Activated CD4-positive, alpha-beta T cell treated with anti-CD3 and anti-CD28 coated beads, Interleukin-2, amount 50 U/mL, for 24 hours (primary cell): ENCODE results near the gene GPR162.
"Not testable (repeated sequence)": the region's sequence is repeated elsewhere in the genome, so short reads cannot be mapped to it uniquely, and the experiment has no call there.

Source experiments
- DNase-seq, 2 donors: peaks; one replicate each; pipeline ENCODE4 v3.0.0-alpha.2; 2020; ENCODE audit warnings: low read depth in 1 of 2, low spot score in 1 of 2

GPR162 gene

DNA sequence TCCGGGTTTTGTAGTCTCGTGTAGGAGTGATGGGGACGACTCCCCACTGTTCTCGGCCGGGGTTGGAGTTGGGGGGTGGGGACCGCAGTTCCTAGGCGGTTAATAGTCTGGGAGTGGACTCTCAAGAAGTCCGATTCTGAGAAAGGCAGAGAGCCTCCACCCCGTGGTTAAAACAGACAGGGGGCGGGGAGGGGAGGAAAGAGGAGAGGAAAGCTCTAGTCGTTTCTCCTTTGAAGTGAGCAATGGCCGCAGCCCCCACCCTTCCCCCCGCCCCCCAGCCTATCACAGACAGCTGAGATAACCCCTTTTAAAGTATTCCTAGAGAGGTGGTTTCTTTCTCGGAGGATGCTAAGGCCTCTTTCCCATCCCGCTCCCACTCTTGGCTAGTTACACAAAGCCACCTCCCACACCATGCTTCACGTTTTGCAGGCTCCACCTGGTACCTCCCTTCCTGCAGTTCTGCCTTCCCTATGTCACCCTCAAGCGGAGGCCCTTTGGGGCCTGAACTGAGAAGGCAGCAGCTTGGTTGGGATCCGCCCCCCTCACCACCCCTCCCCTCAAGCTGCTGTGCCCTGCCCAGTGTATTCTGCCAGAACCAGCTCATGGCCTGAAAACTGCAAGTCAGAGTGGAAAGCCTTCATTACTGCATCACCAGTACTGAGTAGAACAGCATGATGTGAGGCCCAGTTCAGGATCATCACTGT, 31.2 kb downstream of the GPR162 start:
- DNase-seq: peak; percentile 54 to 72

DNA sequence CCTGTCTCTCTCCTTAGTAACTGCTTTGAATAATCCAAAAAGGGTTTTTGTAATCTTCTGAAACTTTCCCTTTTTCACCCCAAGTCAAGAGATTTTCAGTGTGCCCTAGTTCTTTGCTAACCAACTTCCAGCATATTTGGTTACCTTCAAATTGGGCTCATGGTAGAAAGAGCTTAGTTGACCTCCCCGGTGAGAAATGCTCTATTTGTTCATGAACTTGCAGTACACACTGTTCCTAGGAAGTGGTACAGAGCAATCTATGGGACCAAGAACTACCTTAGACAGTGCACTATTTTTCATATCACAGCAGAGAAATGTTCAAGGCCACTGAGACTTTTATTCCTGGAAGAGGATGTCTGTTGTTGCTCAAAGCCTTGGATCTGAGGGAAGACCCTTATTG, 32.0 kb downstream of the GPR162 start:
- DNase-seq: no peak

GRCh38 chr12:6854036-6854435, 32.4 kb downstream of the GPR162 start:
- DNase-seq: no peak

- no peak for DNase-seq
Observed at GRCh38 chr12:6855322-6855721, 33.7 kb downstream of the GPR162 start.

DNA sequence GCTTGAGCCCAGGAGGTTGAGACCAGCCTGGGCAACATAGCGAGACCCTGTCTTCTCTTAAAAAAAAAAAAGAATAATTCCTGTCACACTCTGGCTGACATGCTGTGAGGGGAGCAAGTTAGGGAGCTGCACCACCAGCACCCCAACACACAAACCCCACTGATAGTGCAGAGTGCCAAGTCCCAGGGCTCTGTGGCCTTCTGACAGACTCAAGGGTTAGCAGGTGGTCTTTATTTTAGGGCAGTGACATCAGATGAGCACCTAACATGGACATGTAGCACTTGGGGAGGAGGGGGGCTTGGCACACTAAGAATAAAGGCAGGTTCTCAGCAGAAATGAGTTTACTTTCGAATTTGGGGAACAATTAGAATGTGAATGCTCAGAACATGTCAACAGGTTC, 37.2 kb downstream of the GPR162 start:
- DNase-seq: no peak

DNA sequence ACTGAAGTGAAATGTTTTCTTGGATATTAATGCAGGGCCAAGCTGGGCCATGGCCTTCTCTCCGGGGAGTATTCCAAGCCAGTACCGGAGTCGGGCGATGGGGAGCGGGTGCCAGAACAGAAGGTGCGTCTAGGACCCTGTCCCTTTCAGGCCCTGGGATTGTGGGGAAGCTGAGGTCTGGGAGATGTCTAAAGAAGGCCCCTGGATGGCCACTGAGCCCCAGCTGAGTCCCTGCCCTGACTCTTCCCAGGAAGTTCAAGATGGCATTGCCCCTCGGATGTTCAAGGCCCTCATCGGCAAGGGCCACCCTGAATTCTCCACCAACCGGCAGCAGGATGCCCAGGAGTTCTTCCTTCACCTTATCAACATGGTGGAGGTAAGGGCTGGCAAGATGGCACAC, 38.5 kb downstream of the GPR162 start:
- DNase-seq: no peak

DNA sequence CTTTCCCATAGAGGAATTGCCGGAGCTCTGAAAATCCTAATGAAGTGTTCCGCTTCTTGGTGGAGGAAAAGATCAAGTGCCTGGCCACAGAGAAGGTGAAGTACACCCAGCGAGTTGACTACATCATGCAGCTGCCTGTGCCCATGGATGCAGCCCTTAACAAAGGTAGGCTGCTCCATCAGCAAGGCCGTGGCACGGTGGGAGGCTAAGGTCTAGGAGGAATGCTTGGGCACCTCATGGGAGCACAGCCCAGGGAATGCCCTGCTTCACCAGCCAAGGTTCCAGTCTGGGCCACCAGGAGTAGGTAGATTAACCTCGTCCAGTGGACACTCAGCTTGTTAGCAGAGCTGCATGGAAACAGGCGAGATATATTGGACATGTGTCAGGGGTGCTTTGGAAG, 39.3 kb downstream of the GPR162 start:
- DNase-seq: no peak

DNA sequence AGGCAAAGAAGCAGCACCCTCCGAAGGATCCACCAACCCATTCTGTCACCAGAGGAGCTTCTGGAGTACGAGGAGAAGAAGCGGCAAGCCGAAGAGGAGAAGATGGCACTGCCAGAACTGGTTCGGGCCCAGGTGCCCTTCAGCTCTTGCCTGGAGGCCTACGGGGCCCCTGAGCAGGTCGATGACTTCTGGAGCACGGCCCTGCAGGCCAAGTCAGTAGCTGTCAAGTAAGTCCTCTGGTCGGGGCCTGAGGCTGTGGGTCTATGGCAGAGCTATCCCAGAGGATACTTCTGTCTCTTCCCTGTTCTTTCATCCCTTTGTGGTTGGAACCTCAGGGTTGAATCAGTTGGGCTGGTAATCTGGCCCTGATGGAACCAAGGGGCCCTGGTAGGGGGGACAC, 39.8 kb downstream of the GPR162 start:
- no peak for DNase-seq

DNA sequence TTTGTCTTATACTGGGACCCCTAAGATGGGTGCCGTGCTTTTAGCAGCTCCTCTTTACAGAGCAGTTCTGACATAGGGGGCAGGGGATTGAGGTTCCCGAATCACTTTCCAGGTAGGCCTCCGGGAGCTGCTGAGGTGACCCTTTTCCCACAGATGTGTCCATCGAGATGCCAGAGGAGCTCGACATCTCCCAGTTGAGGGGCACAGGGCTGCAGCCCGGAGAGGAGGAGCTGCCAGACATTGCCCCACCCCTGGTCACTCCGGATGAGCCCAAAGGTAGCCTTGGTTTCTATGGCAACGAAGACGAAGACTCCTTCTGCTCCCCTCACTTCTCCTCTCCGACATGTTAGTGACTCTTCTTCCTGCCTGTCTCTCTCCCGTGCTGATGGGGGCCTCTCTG, 41.4 kb downstream of the GPR162 start:
- no peak for DNase-seq

DNA sequence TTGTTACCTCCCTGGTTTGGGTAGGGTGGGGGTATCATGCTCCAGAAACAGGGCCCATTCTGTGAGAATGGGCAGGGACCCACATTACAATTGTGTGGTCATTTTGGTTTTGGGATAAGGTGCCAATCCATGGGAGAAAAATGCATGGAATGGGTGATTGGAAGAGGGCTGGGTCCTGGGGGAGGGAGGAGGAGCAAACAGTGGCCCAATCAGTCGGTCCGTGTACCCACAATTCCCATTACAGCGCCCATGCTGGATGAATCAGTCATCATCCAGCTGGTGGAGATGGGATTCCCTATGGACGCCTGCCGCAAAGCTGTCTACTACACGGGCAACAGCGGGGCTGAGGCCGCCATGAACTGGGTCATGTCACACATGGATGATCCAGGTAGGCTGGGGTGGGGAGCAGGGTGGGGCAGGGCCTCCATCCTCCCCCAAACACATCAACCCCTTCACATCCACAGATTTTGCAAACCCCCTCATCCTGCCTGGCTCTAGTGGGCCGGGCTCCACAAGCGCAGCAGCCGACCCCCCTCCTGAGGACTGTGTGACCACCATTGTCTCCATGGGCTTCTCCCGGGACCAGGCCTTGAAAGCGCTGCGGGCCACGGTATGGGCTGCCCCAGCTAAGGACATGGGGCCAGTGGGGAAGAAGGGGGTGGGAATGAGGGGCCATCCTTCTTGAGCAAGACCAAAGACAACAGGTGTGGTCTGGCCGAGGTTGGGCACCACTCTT, 42.1 kb downstream of the GPR162 start:
- no peak for DNase-seq

- not testable (repeated sequence) for DNase-seq
Observed at GRCh38 chr12:6865307-6865706, 43.7 kb downstream of the GPR162 start.

DNA sequence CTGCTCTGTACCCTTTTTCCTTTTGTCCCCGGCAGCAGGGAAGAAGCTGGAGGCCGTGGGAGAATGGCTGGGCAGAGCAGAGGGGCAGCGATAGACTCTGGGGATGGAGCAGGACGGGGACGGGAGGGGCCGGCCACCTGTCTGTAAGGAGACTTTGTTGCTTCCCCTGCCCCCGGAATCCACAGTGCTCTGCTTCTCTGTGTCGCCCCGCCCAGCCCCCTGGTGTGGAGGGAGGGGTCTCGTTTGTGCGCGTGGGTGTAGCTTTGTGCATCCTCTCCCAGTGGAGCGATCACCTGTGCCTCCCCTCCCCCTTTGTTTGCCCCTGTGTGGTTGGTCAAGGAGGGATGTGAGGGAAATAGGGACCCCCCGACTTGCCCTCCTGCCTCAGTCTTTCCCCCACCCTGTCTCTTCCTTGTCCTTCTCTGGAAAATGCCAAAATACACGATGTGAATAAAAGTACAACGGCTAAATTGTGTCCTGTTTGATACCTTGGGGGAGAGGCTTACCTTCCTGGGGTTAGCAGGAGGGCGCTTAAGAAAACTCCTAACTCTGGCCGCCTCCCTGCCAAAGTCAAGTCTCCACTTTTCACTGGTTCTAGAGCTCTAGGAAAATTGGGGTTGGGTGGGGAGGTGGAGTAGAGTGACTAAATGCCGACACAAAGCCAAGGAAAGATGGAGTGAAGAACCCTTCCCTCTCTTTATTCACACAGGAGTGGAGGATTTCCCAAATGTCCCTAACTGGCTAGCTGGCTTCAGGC, 44.7 kb downstream of the GPR162 start:
- DNase-seq: no peak

- no peak for DNase-seq
Observed at GRCh38 chr12:6866920-6867412, 45.3 kb downstream of the GPR162 start.

- peak; percentile 64 to 71 for DNase-seq
Observed at GRCh38 chr12:6867413-6868210, 46.0 kb downstream of the GPR162 start, which contains the start of gene TPI1. TSS of gene TPI1 (plus strand) at chr12:6867531. CDS start at chr12:6867567, 36 bp downstream.

DNA sequence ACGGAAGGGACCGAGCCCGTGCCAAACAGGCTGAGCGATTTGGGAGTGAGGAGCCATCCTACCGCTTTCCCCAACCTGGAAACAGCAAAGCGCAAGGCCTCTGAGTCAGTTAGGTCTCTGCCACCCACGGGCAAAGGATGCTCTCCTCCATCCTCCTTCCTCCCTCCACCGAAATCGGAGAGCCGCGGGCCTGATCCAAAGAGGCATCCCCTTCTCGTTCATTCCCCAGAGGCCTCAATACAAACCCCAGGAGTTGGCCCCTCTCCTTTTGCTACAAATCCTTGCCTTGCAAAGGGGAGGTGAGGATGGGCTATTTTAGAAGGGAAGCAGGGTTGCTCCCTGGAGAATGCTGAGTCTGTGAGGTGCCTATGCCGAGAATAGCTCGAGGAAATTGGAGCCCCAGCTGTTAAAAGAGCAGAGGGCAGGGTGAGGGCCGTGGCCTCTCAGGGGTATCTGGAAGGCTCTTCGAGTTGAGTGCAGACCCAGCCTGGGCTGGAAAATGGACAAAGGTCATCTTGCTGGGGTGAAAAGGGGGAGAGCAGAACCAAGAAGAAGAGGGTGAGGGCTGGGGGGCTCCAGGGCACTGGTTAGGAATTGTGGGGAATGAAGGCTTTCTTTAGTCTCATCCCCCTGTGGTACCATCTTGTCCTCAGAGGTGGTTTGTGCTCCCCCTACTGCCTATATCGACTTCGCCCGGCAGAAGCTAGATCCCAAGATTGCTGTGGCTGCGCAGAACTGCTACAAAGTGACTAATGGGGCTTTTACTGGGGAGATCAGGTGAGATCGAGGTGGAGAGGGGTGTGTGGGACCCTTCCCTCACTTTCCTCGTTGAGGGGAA, 46.8 kb downstream of the GPR162 start:
- DNase-seq: no peak

DNA sequence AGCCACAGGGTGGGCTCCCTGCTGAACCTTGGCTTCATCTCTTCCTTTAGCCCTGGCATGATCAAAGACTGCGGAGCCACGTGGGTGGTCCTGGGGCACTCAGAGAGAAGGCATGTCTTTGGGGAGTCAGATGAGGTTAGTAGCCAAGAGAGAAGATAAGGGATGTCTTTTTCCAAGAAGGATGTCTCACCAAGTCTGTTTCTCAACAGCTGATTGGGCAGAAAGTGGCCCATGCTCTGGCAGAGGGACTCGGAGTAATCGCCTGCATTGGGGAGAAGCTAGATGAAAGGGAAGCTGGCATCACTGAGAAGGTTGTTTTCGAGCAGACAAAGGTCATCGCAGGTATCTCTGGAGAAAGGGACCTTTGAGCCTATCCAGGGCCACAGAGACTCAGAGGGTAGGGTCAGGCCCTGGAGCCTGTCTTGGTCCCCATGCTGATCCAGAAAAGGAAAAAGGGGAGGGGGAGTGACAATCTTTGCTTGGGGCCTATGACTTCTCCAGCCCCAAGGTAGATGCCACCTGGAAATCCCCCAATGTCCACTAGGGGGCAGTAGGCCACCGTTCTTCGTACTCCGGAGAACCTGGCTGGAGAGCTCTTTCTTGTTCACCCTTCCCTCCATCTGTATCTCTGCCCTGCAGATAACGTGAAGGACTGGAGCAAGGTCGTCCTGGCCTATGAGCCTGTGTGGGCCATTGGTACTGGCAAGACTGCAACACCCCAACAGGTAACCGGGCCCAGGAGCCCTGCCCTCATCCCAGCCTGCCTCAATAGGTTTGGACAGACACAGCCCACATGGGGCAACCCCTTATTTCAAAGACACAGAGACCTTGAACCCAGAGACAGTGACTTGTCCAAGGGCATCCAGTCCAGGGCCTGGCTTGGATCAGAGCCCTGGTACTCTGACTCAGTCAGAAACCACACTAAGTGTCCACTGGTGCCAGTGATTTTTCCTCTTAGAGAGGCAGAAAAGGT, 47.7 kb downstream of the GPR162 start:
- peak; percentile 76 to 78 for DNase-seq

GRCh38 chr12:6870304-6870703, 48.7 kb downstream of the GPR162 start:
- not testable (repeated sequence) for DNase-seq

- DNase-seq: no peak
Observed at GRCh38 chr12:6871052-6871957, 49.7 kb downstream of the GPR162 start.
